Upper lobe of left lung (tissue), 4 donors: ENCODE results near the gene PLA2G2A.

ENCODE experiments used
- POLR2A ChIP-seq, 4 donors: fragments of 450-650 bp; IDR thresholded peaks; one replicate each; pipeline ENCODE4 v1.5.1; 2016 to 2017; ENCODE audit warnings: antibody characterized with exemption in 4 of 4, mild to moderate bottlenecking in 2 of 4
- POLR2AphosphoS5 ChIP-seq, 2 donors: sonication (generic); formaldehyde crosslinking; IDR thresholded peaks; one replicate each; pipeline ENCODE4 v1.5.1; 2017; ENCODE audit warnings: antibody characterized with exemption in 2 of 2
- TF ChIP-seq, protein P1 (sequence below), 6 experiments: fragments of 450-650 bp in 4 of 6; fragments of 200-600 bp in 2 of 6; sonication (generic) in 2 of 6; IDR thresholded peaks; one replicate each; pipeline ENCODE4 v1.5.1; 2016 to 2019; ENCODE audit warnings: antibody characterized with exemption in 6 of 6

DNA sequence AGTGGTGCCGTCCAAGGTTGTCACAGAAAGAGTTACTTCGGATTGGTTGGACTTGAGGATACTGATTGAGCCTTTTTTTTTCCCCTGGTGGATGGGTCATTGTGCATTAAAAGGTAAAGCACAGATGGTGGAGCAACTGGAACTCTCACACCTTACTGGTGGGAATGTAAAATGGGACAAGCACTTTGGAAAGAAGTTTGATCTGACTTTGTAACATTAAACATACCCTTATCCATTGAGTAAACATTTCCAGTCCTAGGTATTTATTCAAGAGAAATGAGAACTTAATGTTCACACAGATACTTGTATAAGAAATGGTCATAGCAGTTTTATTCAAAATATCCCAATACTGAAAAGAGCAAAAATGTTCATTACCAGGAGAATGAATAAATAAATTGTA is 14.9 kb downstream of the PLA2G2A start:
- TF ChIP-seq, protein P1, sequence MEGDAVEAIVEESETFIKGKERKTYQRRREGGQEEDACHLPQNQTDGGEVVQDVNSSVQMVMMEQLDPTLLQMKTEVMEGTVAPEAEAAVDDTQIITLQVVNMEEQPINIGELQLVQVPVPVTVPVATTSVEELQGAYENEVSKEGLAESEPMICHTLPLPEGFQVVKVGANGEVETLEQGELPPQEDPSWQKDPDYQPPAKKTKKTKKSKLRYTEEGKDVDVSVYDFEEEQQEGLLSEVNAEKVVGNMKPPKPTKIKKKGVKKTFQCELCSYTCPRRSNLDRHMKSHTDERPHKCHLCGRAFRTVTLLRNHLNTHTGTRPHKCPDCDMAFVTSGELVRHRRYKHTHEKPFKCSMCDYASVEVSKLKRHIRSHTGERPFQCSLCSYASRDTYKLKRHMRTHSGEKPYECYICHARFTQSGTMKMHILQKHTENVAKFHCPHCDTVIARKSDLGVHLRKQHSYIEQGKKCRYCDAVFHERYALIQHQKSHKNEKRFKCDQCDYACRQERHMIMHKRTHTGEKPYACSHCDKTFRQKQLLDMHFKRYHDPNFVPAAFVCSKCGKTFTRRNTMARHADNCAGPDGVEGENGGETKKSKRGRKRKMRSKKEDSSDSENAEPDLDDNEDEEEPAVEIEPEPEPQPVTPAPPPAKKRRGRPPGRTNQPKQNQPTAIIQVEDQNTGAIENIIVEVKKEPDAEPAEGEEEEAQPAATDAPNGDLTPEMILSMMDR (IDR thresholded peaks at IDR 0.05), result no peak
- TF ChIP-seq POLR2A (IDR thresholded peaks at IDR 0.05) (no peak), POLR2AphosphoS5 (IDR thresholded peaks at IDR 0.05) (no peak)
